ENCODE measurements around the gene DCP1B.

GRCh38 chr12:1933342-1934051 is 70.8 kb downstream of the DCP1B start:
- TF ChIP-seq MYC (IDR thresholded peaks at IDR 0.05; ENCODE audit: borderline replicate concordance, low read length), result no peak
- TF ChIP-seq POLR2A (IDR thresholded peaks at IDR 0.05; ENCODE audit: low read length), result no peak
- TF ChIP-seq RFX5 (IDR thresholded peaks at IDR 0.05), result no peak
- TF ChIP-seq BHLHE40 (IDR thresholded peaks at IDR 0.05; ENCODE audit: low read depth, low read length), result no peak
